Mesenchymal stem cell (in vitro differentiated cells and primary cell): ENCODE data around the gene OGT.
"Not testable (repeated sequence)": the region's sequence is repeated elsewhere in the genome, so short reads cannot be mapped to it uniquely, and the experiment has no call there.

Experiments used
- DNase-seq: peaks from one replicate; pipeline ENCODE4 v3.0.0-alpha.2; 2013
- H2AFZ ChIP-seq: one replicate; pipeline ENCODE4 v1.6.1; 2013; ENCODE audit warnings: low read depth, mild to moderate bottlenecking, control low read depth, inconsistent platforms, low read length, moderate library complexity
- H2AK5ac ChIP-seq: 2 replicates; pipeline ENCODE4 v1.6.1; 2013; ENCODE audit warnings: low read length, moderate library complexity, mild to moderate bottlenecking, inconsistent platforms; ENCODE audit not compliant: severe bottlenecking
- H2BK120ac ChIP-seq: one replicate; pipeline ENCODE4 v1.6.1; 2013; ENCODE audit warnings: low read depth, mild to moderate bottlenecking, inconsistent platforms, low read length, moderate library complexity
- H2BK12ac ChIP-seq, 2 experiments: one replicate each; pipeline ENCODE4 v1.6.1; 2013; ENCODE audit warnings: inconsistent platforms in 2 of 2, low read length in 2 of 2, mild to moderate bottlenecking in 2 of 2, moderate library complexity in 2 of 2, control low read depth in 1 of 2
- H2BK15ac ChIP-seq: one replicate; pipeline ENCODE4 v1.6.1; 2013; ENCODE audit warnings: mild to moderate bottlenecking, low read depth, inconsistent platforms; ENCODE audit not compliant: poor library complexity, severe bottlenecking
- H2BK5ac ChIP-seq: 2 replicates; pipeline ENCODE4 v1.6.1; 2013; ENCODE audit warnings: low read depth, mild to moderate bottlenecking, low read length, control low read depth, inconsistent platforms; ENCODE audit not compliant: poor library complexity, severe bottlenecking
- H3K14ac ChIP-seq, 2 experiments: one replicate each; pipeline ENCODE4 v1.6.1; 2013; ENCODE audit warnings: inconsistent platforms in 2 of 2, low read length in 2 of 2, control low read depth in 1 of 2, mild to moderate bottlenecking in 1 of 2, moderate library complexity in 1 of 2
- H3K18ac ChIP-seq, 2 experiments: one replicate each; pipeline ENCODE4 v1.6.1; 2013; ENCODE audit warnings: inconsistent platforms in 2 of 2, low read length in 2 of 2, control low read depth in 1 of 2, low read depth in 1 of 2, mild to moderate bottlenecking in 1 of 2
- H3K23ac ChIP-seq, 2 experiments: one replicate each; pipeline ENCODE4 v1.6.1; 2013; ENCODE audit warnings: inconsistent platforms in 2 of 2, low read length in 2 of 2, mild to moderate bottlenecking in 2 of 2, moderate library complexity in 2 of 2, control low read depth in 1 of 2
- H3K27ac ChIP-seq: 2 replicates; pipeline ENCODE4 v1.5.1; 2013; ENCODE audit warnings: mild to moderate bottlenecking, moderate library complexity, low read length, control low read depth, inconsistent platforms; ENCODE audit not compliant: poor library complexity, severe bottlenecking
- H3K27me3 ChIP-seq, 2 experiments: 2 replicates each; pipeline versions ENCODE4 v1.6.1 to v1.7.0; 2013; ENCODE audit warnings: low read length in 2 of 2, mild to moderate bottlenecking in 2 of 2, moderate library complexity in 2 of 2, control low read depth in 1 of 2, inconsistent platforms in 1 of 2; ENCODE audit not compliant: control insufficient read depth in 1 of 2, insufficient read depth in 1 of 2
- H3K36me3 ChIP-seq, 2 experiments: 2 replicates each; pipeline versions ENCODE4 v1.6.1 to v1.7.0; 2013; ENCODE audit warnings: low read length in 2 of 2, control low read depth in 1 of 2, inconsistent platforms in 1 of 2, low read depth in 1 of 2, mild to moderate bottlenecking in 1 of 2; ENCODE audit not compliant: insufficient read depth in 2 of 2, control insufficient read depth in 1 of 2
- H3K4ac ChIP-seq, 2 experiments: one replicate each; pipeline ENCODE4 v1.6.1; 2013; ENCODE audit warnings: inconsistent platforms in 2 of 2, low read length in 2 of 2, mild to moderate bottlenecking in 2 of 2, moderate library complexity in 2 of 2, control low read depth in 1 of 2, low read depth in 1 of 2
- H3K4me1 ChIP-seq: 2 replicates; pipeline ENCODE4 v1.6.1; 2013; ENCODE audit warnings: low read depth, low read length, control low read depth; ENCODE audit not compliant: control insufficient read depth, insufficient read depth
- H3K4me2 ChIP-seq: 2 replicates; pipeline ENCODE4 v1.6.1; 2013; ENCODE audit warnings: low read length, mild to moderate bottlenecking, inconsistent platforms; ENCODE audit not compliant: poor library complexity, severe bottlenecking
- H3K4me3 ChIP-seq, 2 experiments: 2 replicates each; pipeline versions ENCODE4 v1.5.1 to v1.7.0; 2013; ENCODE audit warnings: low read length in 2 of 2, mild to moderate bottlenecking in 2 of 2, control low read depth in 1 of 2, low read depth in 1 of 2; ENCODE audit not compliant: insufficient read depth in 1 of 2
- H3K79me1 ChIP-seq: replicated peaks from 2 replicates; pipeline ENCODE4 v1.6.1; 2013; ENCODE audit warnings: mild to moderate bottlenecking, control low read depth, low read length, inconsistent platforms; ENCODE audit not compliant: poor library complexity, severe bottlenecking
- H3K9ac ChIP-seq: 2 replicates; pipeline ENCODE4 v1.7.0; 2013; ENCODE audit warnings: mild to moderate bottlenecking, low read length, moderate library complexity
- H3K9me3 ChIP-seq: 2 replicates; pipeline ENCODE4 v1.7.0; 2013; ENCODE audit warnings: mild to moderate bottlenecking, low read length; ENCODE audit not compliant: control insufficient read depth
- H4K8ac ChIP-seq: one replicate; pipeline ENCODE4 v1.6.1; 2013; ENCODE audit warnings: inconsistent platforms, mild to moderate bottlenecking, low read length, moderate library complexity
- H4K91ac ChIP-seq: one replicate; pipeline ENCODE4 v1.6.1; 2013; ENCODE audit warnings: mild to moderate bottlenecking, low read length, inconsistent platforms
- WGBS: methylation state at CpG from one replicate; pipeline ENCODE4 v1.1.7; 2013; ENCODE audit warnings: mixed read lengths; 5-methylcytosine and 5-hydroxymethylcytosine counted together

Gene OGT

GRCh38 chrX:71504346-71504745 lies 28.6 kb upstream of the OGT start:
- Histone ChIP-seq H3K14ac (no peak overlapping the region), H2BK120ac (no peak overlapping the region), H3K36me3 (no peaks in the 10 kb centered on the region), H3K18ac (no peak overlapping the region), H3K27ac (no peak overlapping the region), H3K4ac (no peak overlapping the region), H2AK5ac (no peak overlapping the region), H3K4me1 (no peaks in the 10 kb centered on the region), H3K4me3 (no peak overlapping the region), H4K8ac (no peak overlapping the region), H3K27me3 (no peaks in the 10 kb centered on the region), H3K4me2 (no peak overlapping the region), H2BK5ac (no peak overlapping the region), H2BK15ac (no peak overlapping the region), H3K9me3 (no peaks in the 10 kb centered on the region), H4K91ac (no peak overlapping the region), H2BK12ac (no peak overlapping the region), H2AFZ (no peak overlapping the region), H3K79me1 (no peaks in the 10 kb centered on the region), H3K9ac (no peak overlapping the region), H3K23ac (no peak overlapping the region)
- DNase-seq = no peak
- no CpG with 5 or more reads among the region's 1 CpG for WGBS

- Histone ChIP-seq H2BK5ac (no peak overlapping the region), H3K4me2 (no peak overlapping the region)
- 86% methylated on average over 1 of the region's 1 CpG for WGBS
Observed at GRCh38 chrX:71509289-71509688, 23.6 kb upstream of the OGT start.

GRCh38 chrX:71510161-71510560 lies 22.7 kb upstream of the OGT start:
- Histone ChIP-seq H2BK12ac (no peak overlapping the region), H2AFZ (no peak overlapping the region), H3K4ac (no peak overlapping the region), H4K8ac (no peak overlapping the region), H3K23ac (no peak overlapping the region), H2BK5ac (no peak overlapping the region), H3K4me3 (no peak overlapping the region), H2BK15ac (no peak overlapping the region), H3K27me3 (no peaks in the 10 kb centered on the region), H3K18ac (no peak overlapping the region), H3K9me3 (no peaks in the 10 kb centered on the region), H3K14ac (no peak overlapping the region), H3K27ac (no peak overlapping the region), H3K79me1 (no peaks in the 10 kb centered on the region), H3K36me3 (no peaks in the 10 kb centered on the region), H3K4me1 (no peaks in the 10 kb centered on the region), H3K9ac (no peak overlapping the region), H2AK5ac (no peak overlapping the region), H3K4me2 (no peak overlapping the region), H2BK120ac (no peak overlapping the region), H4K91ac (no peak overlapping the region)
- no peak for DNase-seq
- 94% methylated on average over 2 of the region's 2 CpGs for WGBS

More at GRCh38 chrX:71509289-71509688, 23.6 kb upstream of the OGT start:
- H3K36me3 ChIP-seq = no peaks in the 10 kb centered on the region
- H3K9me3 ChIP-seq = no peaks in the 10 kb centered on the region
- H2AK5ac ChIP-seq = no peak overlapping the region
- no peak overlapping the region for H3K23ac ChIP-seq
- no peak overlapping the region for H3K4ac ChIP-seq
- H2AFZ ChIP-seq = no peak overlapping the region
- no peak for DNase-seq
- H3K4me1 ChIP-seq = no peaks in the 10 kb centered on the region
- H2BK15ac ChIP-seq = no peak overlapping the region
- no peak overlapping the region for H3K9ac ChIP-seq
- no peaks in the 10 kb centered on the region for H3K79me1 ChIP-seq
- no peak overlapping the region for H4K91ac ChIP-seq
- no peak overlapping the region for H4K8ac ChIP-seq
- H2BK120ac ChIP-seq = no peak overlapping the region
- no peak overlapping the region for H2BK12ac ChIP-seq
- no peak overlapping the region for H3K27ac ChIP-seq
- H3K14ac ChIP-seq = no peak overlapping the region
- no peaks in the 10 kb centered on the region for H3K27me3 ChIP-seq
- no peak overlapping the region for H3K4me3 ChIP-seq
- no peak overlapping the region for H3K18ac ChIP-seq

- H2BK15ac ChIP-seq, H3K23ac ChIP-seq, DNase-seq, H4K91ac ChIP-seq, H3K4ac ChIP-seq, H3K9ac ChIP-seq, H3K14ac ChIP-seq, H2BK120ac ChIP-seq, H3K27ac ChIP-seq, H3K9me3 ChIP-seq, H2BK12ac ChIP-seq, H3K4me1 ChIP-seq, H2AFZ ChIP-seq, H4K8ac ChIP-seq, H3K27me3 ChIP-seq, H3K4me2 ChIP-seq, H3K18ac ChIP-seq, H3K4me3 ChIP-seq, H2AK5ac ChIP-seq, H2BK5ac ChIP-seq, H3K79me1 ChIP-seq, H3K36me3 ChIP-seq: not testable (repeated sequence)
- WGBS = 96% methylated on average over 4 of the region's 4 CpGs
Observed at GRCh38 chrX:71513731-71514130, 19.2 kb upstream of the OGT start.
